Tibial nerve (tissue), 4 donors: ENCODE data around the gene FGR. TPM values are rescaled to one million over a fixed set of nuclear protein-coding genes. Genes with fewer than 3 reads are reported as not detected.
A peak's percentile ranks its signal among the peaks of the same experiment; 100 is the strongest.

Source experiments
- DNase-seq, 2 donors: peaks; one replicate each; pipeline ENCODE4 v3.0.0-alpha.2; 2019; ENCODE audit warnings: low spot score in 2 of 2
- H3K27ac ChIP-seq, 4 donors: fragments of 200-600 bp; sonication (generic) in 3 of 4; one replicate each; pipeline ENCODE4 v1.5.1; 2017 to 2019; ENCODE audit warnings: mild to moderate bottlenecking in 1 of 4
- H3K27me3 ChIP-seq, 2 donors: fragments of 200-600 bp; sonication (generic) in 1 of 2; one replicate each; pipeline versions ENCODE4 v1.5.1 to v1.6.0; 2017 to 2019
- H3K36me3 ChIP-seq, 3 donors: fragments of 200-600 bp; sonication (generic); one replicate each; pipeline ENCODE4 v1.5.1; 2018 to 2019
- H3K4me1 ChIP-seq, 4 donors: fragments of 200-600 bp; sonication (generic) in 3 of 4; one replicate each; pipeline ENCODE4 v1.5.1; 2017 to 2019
- H3K4me3 ChIP-seq, 4 donors: fragments of 200-600 bp; sonication (generic) in 3 of 4; one replicate each; pipeline ENCODE4 v1.5.1; 2017 to 2019; ENCODE audit warnings: mild to moderate bottlenecking in 1 of 4, moderate library complexity in 1 of 4
- H3K9me3 ChIP-seq, 4 donors: fragments of 200-600 bp; sonication (generic) in 3 of 4; one replicate each; pipeline ENCODE4 v1.5.1; 2017 to 2019
- CTCF ChIP-seq, 5 experiments: fragments of 200-600 bp in 3 of 5; fragments of 450-650 bp in 2 of 5; sonication (generic) in 3 of 5; IDR thresholded peaks; one replicate each; pipeline ENCODE4 v1.5.1; 2016 to 2019; ENCODE audit warnings: antibody characterized with exemption in 5 of 5, mild to moderate bottlenecking in 3 of 5, moderate library complexity in 2 of 5
- EP300 ChIP-seq, 2 donors: sonication (generic); formaldehyde crosslinking; IDR thresholded peaks; one replicate each; pipeline ENCODE4 v1.6.1; 2017; ENCODE audit warnings: antibody characterized with exemption in 2 of 2, mild to moderate bottlenecking in 1 of 2
- POLR2A ChIP-seq, 2 donors: fragments of 450-650 bp; IDR thresholded peaks; one replicate each; pipeline ENCODE4 v1.6.1; 2017; ENCODE audit warnings: antibody characterized with exemption in 2 of 2, mild to moderate bottlenecking in 2 of 2, moderate library complexity in 2 of 2
- WGBS, 2 donors: methylation state at CpG; one replicate each; pipeline ENCODE4 v1.1.5; 2018; 5-methylcytosine and 5-hydroxymethylcytosine counted together
- total RNA-seq, 4 donors: library from RNA; depleted of rRNA; stranded (reverse); fragments of >200 nt; gene quantifications; one replicate each; pipeline ENCODE4 v1.1.0, GENCODE V29; 2016

Gene FGR
- total RNA-seq, 4 donors from 2014 or later = 18.4 to 63.9 (median 22.6) TPM

- H3K4me1 ChIP-seq = peaks cover 7 to 94% (median 78%) of the 10 kb centered on the region in 4 donors
- TF ChIP-seq POLR2A (IDR thresholded peaks at IDR 0.05) (no peak), EP300 (IDR thresholded peaks at IDR 0.05) (no peak), CTCF (IDR thresholded peaks at IDR 0.05) (no peak)
- no peaks in the 10 kb centered on the region for H3K27me3 ChIP-seq
- 53 to 58% methylated on average over 8 of the region's 8 CpGs for WGBS, 2 donors
- no peaks in the 10 kb centered on the region for H3K36me3 ChIP-seq
- peak overlapping the region; percentile 70 to 96 (median 91) for H3K27ac ChIP-seq
- peak overlapping the region in 2 of 4 donors; percentile 49 to 62 for H3K4me3 ChIP-seq
- DNase-seq = no peak
- no peaks in the 10 kb centered on the region for H3K9me3 ChIP-seq
Measured at GRCh38 chr1:27574001-27574781, 60.8 kb downstream of the FGR start.

GRCh38 chr1:27572679-27573426, 62.1 kb downstream of the FGR start:
- no peak for TF ChIP-seq EP300 (IDR thresholded peaks at IDR 0.05)
- TF ChIP-seq POLR2A (IDR thresholded peaks at IDR 0.05) = no peak
- no peak for TF ChIP-seq CTCF (IDR thresholded peaks at IDR 0.05)
- Histone ChIP-seq H3K9me3 (no peaks in the 10 kb centered on the region), H3K27me3 (no peaks in the 10 kb centered on the region), H3K4me1 (peaks cover 7 to 98% (median 84%) of the 10 kb centered on the region in 4 donors), H3K4me3 (no peak overlapping the region), H3K36me3 (no peaks in the 10 kb centered on the region), H3K27ac (peak overlapping the region; percentile 70 to 96 (median 86))
- DNase-seq = no peak
- 46 to 51% methylated on average over 12 to 14 of the region's 14 CpGs for WGBS, 2 donors

DNA sequence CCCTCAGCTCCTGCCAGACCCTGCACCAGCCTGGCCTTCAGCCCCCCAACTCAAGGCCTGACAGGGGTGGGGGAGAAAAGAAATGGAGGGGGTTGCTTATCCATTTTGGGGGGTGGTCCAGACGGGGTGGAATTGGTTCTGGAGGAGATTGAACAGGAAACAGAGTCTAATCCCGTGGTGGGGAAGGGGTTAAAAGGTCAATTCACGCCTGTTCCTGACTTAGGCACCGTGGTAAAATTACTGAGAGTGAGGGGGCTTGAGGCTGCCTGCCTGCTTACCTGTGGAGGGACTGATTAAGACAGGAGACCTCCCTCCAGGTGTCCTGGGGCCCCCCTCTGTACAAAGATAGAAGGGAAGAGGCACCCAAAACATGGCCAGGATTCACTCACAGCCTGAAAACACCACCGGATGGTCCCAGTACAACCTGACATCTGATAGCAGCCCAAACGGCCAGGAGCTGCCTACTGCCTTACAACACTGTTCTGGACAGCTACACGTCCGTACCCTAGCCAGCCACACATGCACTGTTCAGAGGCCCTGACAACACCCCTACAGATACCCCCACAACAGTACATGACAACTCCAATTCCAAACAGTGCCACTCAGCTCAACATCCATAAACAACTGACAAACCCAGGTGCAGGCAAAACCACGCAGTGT, 62.8 kb downstream of the FGR start:
- no peaks in the 10 kb centered on the region for H3K36me3 ChIP-seq
- H3K4me1 ChIP-seq = peaks cover 7 to 98% (median 85%) of the 10 kb centered on the region in 4 donors
- peak overlapping the region; percentile 70 to 96 (median 86) for H3K27ac ChIP-seq
- no peaks in the 10 kb centered on the region for H3K27me3 ChIP-seq
- H3K9me3 ChIP-seq = no peaks in the 10 kb centered on the region
- TF ChIP-seq CTCF (IDR thresholded peaks at IDR 0.05) (no peak), POLR2A (IDR thresholded peaks at IDR 0.05) (no peak), EP300 (IDR thresholded peaks at IDR 0.05) (no peak)
- 6 to 16% methylated on average over 5 to 9 of the region's 9 CpGs for WGBS, 2 donors
- no peak for DNase-seq
- peak overlapping the region in 1 of 4 donors; percentile 16 for H3K4me3 ChIP-seq

DNA sequence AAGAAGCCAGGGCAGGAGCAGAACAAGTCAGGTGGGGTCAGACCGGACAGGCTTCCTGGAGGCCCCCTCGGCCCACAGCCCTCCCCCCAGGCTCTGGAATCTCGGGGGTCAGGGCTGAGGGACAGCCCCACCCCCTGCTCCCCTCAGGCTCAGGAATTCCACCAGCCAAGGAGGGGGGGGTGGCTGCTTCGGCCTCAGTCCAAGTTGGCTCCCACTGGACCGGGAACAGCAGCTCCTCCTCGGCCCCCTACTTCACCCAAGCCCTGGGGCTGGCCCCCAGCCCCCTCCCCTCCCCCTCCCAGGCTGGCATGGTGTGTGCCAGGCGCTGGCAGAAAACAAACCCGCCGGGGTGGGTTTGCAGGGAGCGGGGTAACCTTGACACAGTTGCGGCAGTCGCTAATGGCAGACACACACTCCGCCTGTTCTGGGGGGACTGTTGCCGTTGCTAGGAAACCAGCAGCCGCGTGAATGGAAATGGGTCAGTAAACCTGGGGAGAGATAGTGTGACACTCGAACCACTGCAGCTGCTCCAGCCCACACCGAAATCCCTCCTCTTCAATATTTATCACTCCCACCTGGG, 63.5 kb downstream of the FGR start:
- H3K4me3 ChIP-seq = peak overlapping the region in 1 of 4 donors; percentile 16

More for the DNA sequence above, 63.5 kb downstream of the FGR start:
- H3K4me1 ChIP-seq = peaks cover 7 to 98% (median 86%) of the 10 kb centered on the region in 4 donors
- no peak for DNase-seq
- H3K27me3 ChIP-seq = no peaks in the 10 kb centered on the region
- no peak for TF ChIP-seq CTCF (IDR thresholded peaks at IDR 0.05)
- TF ChIP-seq EP300 (IDR thresholded peaks at IDR 0.05) = no peak
- no peak for TF ChIP-seq POLR2A (IDR thresholded peaks at IDR 0.05)
- no peaks in the 10 kb centered on the region for H3K9me3 ChIP-seq
- H3K27ac ChIP-seq = peak overlapping the region; percentile 70 to 96 (median 86)
- 6 to 12% methylated on average over 10 to 12 of the region's 18 CpGs for WGBS, 2 donors
- no peaks in the 10 kb centered on the region for H3K36me3 ChIP-seq
